Measurements from ENCODE around the gene NCR2.

NCR2 gene

GRCh38 chr6:41373919-41374617 is 38.7 kb downstream of the NCR2 start:
- H3K4me3 ChIP-seq (ENCODE audit: low read length in 2 of 2) = peak overlapping the region in 1 of 2 donors; percentile 36
- peaks cover 31 to 32% of the 10 kb centered on the region in 2 donors for H3K4me1 ChIP-seq (ENCODE audit: control insufficient read depth in 2 of 2, insufficient read depth in 1 of 2, low read depth in 1 of 2, low read length in 2 of 2)
- peak overlapping the region; percentile 37 for H2AFZ ChIP-seq (ENCODE audit: low read length)
- peaks cover 56 to 99% (median 98%) of the 10 kb centered on the region in 3 experiments for H3K27me3 ChIP-seq (ENCODE audit: control insufficient read depth in 3 of 3, insufficient read depth in 3 of 3, low read depth in 1 of 3, low read length in 3 of 3)
- no peak overlapping the region for H2BK12ac ChIP-seq (ENCODE audit: low read length)
- H3K9ac ChIP-seq (ENCODE audit: low read depth, low read length, poor library complexity) = no peak overlapping the region
- no peak overlapping the region for H3K4ac ChIP-seq (ENCODE audit: low read length)
- no peak overlapping the region for H2BK120ac ChIP-seq (ENCODE audit: low read depth, low read length)
- WGBS, 2 donors (ENCODE audit: extremely low coverage in 2 of 2, insufficient read length in 2 of 2, insufficient replicate concordance in 1 of 2) = no CpG with 5 or more reads among the region's 65 CpGs
- no peak overlapping the region for H2BK5ac ChIP-seq (ENCODE audit: low read length)
- H4K91ac ChIP-seq (ENCODE audit: low read depth, low read length, poor library complexity) = no peak overlapping the region
- no peak overlapping the region for H3K27ac ChIP-seq (replicated peaks; ENCODE audit: low read length)
- H3K14ac ChIP-seq (ENCODE audit: low read length) = no peak overlapping the region
- peak overlapping the region; percentile 12 for H3K23ac ChIP-seq (ENCODE audit: low read depth, low read length, poor library complexity)
- H3K79me1 ChIP-seq (ENCODE audit: low read depth, low read length) = no peaks in the 10 kb centered on the region
- no peak overlapping the region for H4K8ac ChIP-seq (ENCODE audit: low read depth, low read length)
- DNase-seq (ENCODE audit: low spot score) = peak; percentile 56
- H3K36me3 ChIP-seq (replicated peaks in 1 of 2; ENCODE audit: control insufficient read depth in 2 of 2, insufficient read depth in 2 of 2, low read length in 2 of 2) = no peaks in the 10 kb centered on the region
- H3K9me3 ChIP-seq (replicated peaks in 1 of 2; ENCODE audit: control insufficient read depth in 2 of 2, insufficient read depth in 1 of 2, low read depth in 1 of 2, low read length in 2 of 2) = peaks cover 0 to 3% of the 10 kb centered on the region in 2 donors
- peak overlapping the region; percentile 74 for H2AK5ac ChIP-seq (ENCODE audit: low read depth, low read length)
- peak overlapping the region; percentile 79 for H3K18ac ChIP-seq (ENCODE audit: low read length)
- H3K4me2 ChIP-seq (ENCODE audit: insufficient read depth, low read length, poor library complexity, severe bottlenecking) = peak overlapping the region; percentile 28
- H2BK15ac ChIP-seq (ENCODE audit: low read length) = peak overlapping the region; percentile 51

- H3K4me3 ChIP-seq (ENCODE audit: low read length in 2 of 2) = no peak overlapping the region
- peaks cover 56 to 92% (median 89%) of the 10 kb centered on the region in 3 experiments for H3K27me3 ChIP-seq (ENCODE audit: control insufficient read depth in 3 of 3, insufficient read depth in 3 of 3, low read depth in 1 of 3, low read length in 3 of 3)
These were observed 39.5 kb downstream of the NCR2 start for GRCh38 chr6:41374618-41375590.

GRCh38 chr6:41375598-41376151 is 40.3 kb downstream of the NCR2 start:
- H3K27ac ChIP-seq (replicated peaks; ENCODE audit: low read length) = no peak overlapping the region
- H2BK120ac ChIP-seq (ENCODE audit: low read depth, low read length) = no peak overlapping the region
- no peak overlapping the region for H2AFZ ChIP-seq (ENCODE audit: low read length)
- no CpG with 5 or more reads among the region's 30 CpGs for WGBS, 2 donors (ENCODE audit: extremely low coverage in 2 of 2, insufficient read length in 2 of 2, insufficient replicate concordance in 1 of 2)
- H3K14ac ChIP-seq (ENCODE audit: low read length) = no peak overlapping the region
- H3K4me3 ChIP-seq (ENCODE audit: low read length in 2 of 2) = no peak overlapping the region
- H3K4me2 ChIP-seq (ENCODE audit: insufficient read depth, low read length, poor library complexity, severe bottlenecking) = no peak overlapping the region
- H3K9me3 ChIP-seq (replicated peaks in 1 of 2; ENCODE audit: control insufficient read depth in 2 of 2, insufficient read depth in 1 of 2, low read depth in 1 of 2, low read length in 2 of 2) = peaks cover 0 to 3% of the 10 kb centered on the region in 2 donors
- H3K4ac ChIP-seq (ENCODE audit: low read length) = no peak overlapping the region
- no peak overlapping the region for H2AK5ac ChIP-seq (ENCODE audit: low read depth, low read length)
- H3K9ac ChIP-seq (ENCODE audit: low read depth, low read length, poor library complexity) = no peak overlapping the region
- no peak overlapping the region for H2BK12ac ChIP-seq (ENCODE audit: low read length)
- peaks cover 51 to 90% (median 82%) of the 10 kb centered on the region in 3 experiments for H3K27me3 ChIP-seq (ENCODE audit: control insufficient read depth in 3 of 3, insufficient read depth in 3 of 3, low read depth in 1 of 3, low read length in 3 of 3)
- H2BK5ac ChIP-seq (ENCODE audit: low read length) = no peak overlapping the region
- H3K23ac ChIP-seq (ENCODE audit: low read depth, low read length, poor library complexity) = no peak overlapping the region
- H2BK15ac ChIP-seq (ENCODE audit: low read length) = no peak overlapping the region
- no peak overlapping the region for H4K8ac ChIP-seq (ENCODE audit: low read depth, low read length)
- H3K4me1 ChIP-seq (ENCODE audit: control insufficient read depth in 2 of 2, insufficient read depth in 1 of 2, low read depth in 1 of 2, low read length in 2 of 2) = peaks cover 28 to 32% of the 10 kb centered on the region in 2 donors
- no peak overlapping the region for H4K91ac ChIP-seq (ENCODE audit: low read depth, low read length, poor library complexity)
- no peak overlapping the region for H3K18ac ChIP-seq (ENCODE audit: low read length)
- no peak for DNase-seq (ENCODE audit: low spot score)
- no peaks in the 10 kb centered on the region for H3K36me3 ChIP-seq (replicated peaks in 1 of 2; ENCODE audit: control insufficient read depth in 2 of 2, insufficient read depth in 2 of 2, low read length in 2 of 2)
- no peaks in the 10 kb centered on the region for H3K79me1 ChIP-seq (ENCODE audit: low read depth, low read length)

More at GRCh38 chr6:41374618-41375590, 39.5 kb downstream of the NCR2 start:
- Histone ChIP-seq H3K4me1 (ENCODE audit: control insufficient read depth in 2 of 2, insufficient read depth in 1 of 2, low read depth in 1 of 2, low read length in 2 of 2) (peaks cover 31 to 32% of the 10 kb centered on the region in 2 donors), H3K14ac (ENCODE audit: low read length) (no peak overlapping the region), H3K23ac (ENCODE audit: low read depth, low read length, poor library complexity) (no peak overlapping the region), H4K91ac (ENCODE audit: low read depth, low read length, poor library complexity) (no peak overlapping the region), H3K36me3 (replicated peaks in 1 of 2; ENCODE audit: control insufficient read depth in 2 of 2, insufficient read depth in 2 of 2, low read length in 2 of 2) (no peaks in the 10 kb centered on the region), H2BK120ac (ENCODE audit: low read depth, low read length) (no peak overlapping the region), H3K27ac (replicated peaks; ENCODE audit: low read length) (no peak overlapping the region), H4K8ac (ENCODE audit: low read depth, low read length) (no peak overlapping the region), H2BK12ac (ENCODE audit: low read length) (no peak overlapping the region), H2BK5ac (ENCODE audit: low read length) (no peak overlapping the region), H3K79me1 (ENCODE audit: low read depth, low read length) (no peaks in the 10 kb centered on the region), H3K18ac (ENCODE audit: low read length) (no peak overlapping the region), H3K4me2 (ENCODE audit: insufficient read depth, low read length, poor library complexity, severe bottlenecking) (peak overlapping the region; percentile 28), H2AK5ac (ENCODE audit: low read depth, low read length) (no peak overlapping the region), H2AFZ (ENCODE audit: low read length) (peak overlapping the region; percentile 37), H3K9ac (ENCODE audit: low read depth, low read length, poor library complexity) (no peak overlapping the region), H3K9me3 (replicated peaks in 1 of 2; ENCODE audit: control insufficient read depth in 2 of 2, insufficient read depth in 1 of 2, low read depth in 1 of 2, low read length in 2 of 2) (peaks cover 0 to 3% of the 10 kb centered on the region in 2 donors), H2BK15ac (ENCODE audit: low read length) (no peak overlapping the region), H3K4ac (ENCODE audit: low read length) (no peak overlapping the region)
- no CpG with 5 or more reads among the region's 46 CpGs for WGBS, 2 donors (ENCODE audit: extremely low coverage in 2 of 2, insufficient read length in 2 of 2, insufficient replicate concordance in 1 of 2)
- DNase-seq (ENCODE audit: low spot score) = no peak

All from neuronal stem cell (in vitro differentiated cells).